Natural killer cell (primary cell): ENCODE data around the gene GNB5. TPM values are rescaled to one million over a fixed set of nuclear protein-coding genes. Genes with fewer than 3 reads are reported as not detected.
A peak's percentile ranks its signal among the peaks of the same experiment; 100 is the strongest.

Experiments used
- ATAC-seq, 3 donors: fragments of 150-1000 bp in 2 of 3; fragments of 200-7000 bp in 1 of 3; cut with Tn5 transposase; 1 replicate in 1 of 3; 2 replicates in 2 of 3; pipeline ENCODE4 v1.10.0; 2021; ENCODE audit warnings: mild to moderate bottlenecking in 2 of 3, moderate library complexity in 2 of 3
- DNase-seq, 2 donors: peaks; one replicate each; pipeline versions ENCODE4 v3.0.0 to v3.0.0-alpha.2; 2013 to 2021; ENCODE audit warnings: mixed read lengths in 1 of 2
- H3K27ac ChIP-seq: one replicate; pipeline ENCODE4 v1.5.1; 2013; ENCODE audit warnings: mild to moderate bottlenecking, low read length
- H3K27me3 ChIP-seq: one replicate; pipeline ENCODE4 v1.6.1; 2013; ENCODE audit warnings: low read length; ENCODE audit not compliant: control insufficient read depth, insufficient read depth
- H3K36me3 ChIP-seq: one replicate; pipeline ENCODE4 v1.6.1; 2013; ENCODE audit warnings: low read length; ENCODE audit not compliant: control insufficient read depth, insufficient read depth
- H3K4me1 ChIP-seq: one replicate; pipeline ENCODE4 v1.6.1; 2013; ENCODE audit warnings: low read length; ENCODE audit not compliant: control insufficient read depth, insufficient read depth
- H3K4me3 ChIP-seq: one replicate; pipeline ENCODE4 v1.5.1; 2013; ENCODE audit warnings: low read length
- H3K9me3 ChIP-seq: one replicate; pipeline ENCODE4 v1.6.1; 2013; ENCODE audit warnings: low read length; ENCODE audit not compliant: control insufficient read depth, insufficient read depth
- H3K27ac Mint-ChIP-seq, 2 donors: one replicate each; pipeline ENCODE4 v1.8.0; 2022; ENCODE audit warnings: mild to moderate bottlenecking in 2 of 2, mixed read lengths in 2 of 2, moderate library complexity in 1 of 2
- H3K27me3 Mint-ChIP-seq, 2 donors: one replicate each; pipeline ENCODE4 v1.8.0; 2022; ENCODE audit warnings: low read depth in 2 of 2, mixed read lengths in 2 of 2
- H3K36me3 Mint-ChIP-seq: one replicate; pipeline ENCODE4 v1.8.0; 2022; ENCODE audit warnings: mixed read lengths
- H3K4me1 Mint-ChIP-seq, 2 donors: one replicate each; pipeline ENCODE4 v1.8.0; 2022; ENCODE audit warnings: mixed read lengths in 2 of 2
- H3K4me3 Mint-ChIP-seq: one replicate; pipeline ENCODE4 v1.8.0; 2022; ENCODE audit warnings: mild to moderate bottlenecking, moderate library complexity, mixed read lengths
- H3K9me3 Mint-ChIP-seq, 2 donors: one replicate each; pipeline ENCODE4 v1.8.0; 2022; ENCODE audit warnings: mixed read lengths in 2 of 2
- WGBS: methylation state at CpG from one replicate; pipeline ENCODE4 v1.1.7; 2013; ENCODE audit warnings: missing lambda C conversion rate; ENCODE audit not compliant: insufficient coverage; 5-methylcytosine and 5-hydroxymethylcytosine counted together
- intact Hi-C: fragments of 100-400 bp; cut with micrococcal nuclease; formaldehyde crosslinking; loops from one replicate; pipeline ENCODE4 v1.14.2; 2022
- total RNA-seq, 4 donors: library from RNA; stranded (reverse); fragments of 120-200 nt in 1 of 4; gene quantifications; one replicate each; pipeline versions ENCODE4 v1.2.3 to v1.2.4, GENCODE V29; 2013 to 2022
- TF ChIP-seq, protein P1 (sequence below): fragments of 200-600 bp; IDR thresholded peaks from one replicate; pipeline ENCODE4 v1.8.0; 2022; ENCODE audit warnings: antibody characterized with exemption

GNB5 gene
- total RNA-seq, 3 donors from 2014 or later (not counting 1 experiment from before 2014, with no cell fraction given): 22.5 to 31.3 (median 23.0) TPM

- no peak for DNase-seq
- TF ChIP-seq, protein P1, sequence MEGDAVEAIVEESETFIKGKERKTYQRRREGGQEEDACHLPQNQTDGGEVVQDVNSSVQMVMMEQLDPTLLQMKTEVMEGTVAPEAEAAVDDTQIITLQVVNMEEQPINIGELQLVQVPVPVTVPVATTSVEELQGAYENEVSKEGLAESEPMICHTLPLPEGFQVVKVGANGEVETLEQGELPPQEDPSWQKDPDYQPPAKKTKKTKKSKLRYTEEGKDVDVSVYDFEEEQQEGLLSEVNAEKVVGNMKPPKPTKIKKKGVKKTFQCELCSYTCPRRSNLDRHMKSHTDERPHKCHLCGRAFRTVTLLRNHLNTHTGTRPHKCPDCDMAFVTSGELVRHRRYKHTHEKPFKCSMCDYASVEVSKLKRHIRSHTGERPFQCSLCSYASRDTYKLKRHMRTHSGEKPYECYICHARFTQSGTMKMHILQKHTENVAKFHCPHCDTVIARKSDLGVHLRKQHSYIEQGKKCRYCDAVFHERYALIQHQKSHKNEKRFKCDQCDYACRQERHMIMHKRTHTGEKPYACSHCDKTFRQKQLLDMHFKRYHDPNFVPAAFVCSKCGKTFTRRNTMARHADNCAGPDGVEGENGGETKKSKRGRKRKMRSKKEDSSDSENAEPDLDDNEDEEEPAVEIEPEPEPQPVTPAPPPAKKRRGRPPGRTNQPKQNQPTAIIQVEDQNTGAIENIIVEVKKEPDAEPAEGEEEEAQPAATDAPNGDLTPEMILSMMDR: no peak
- Mint-ChIP-seq H3K36me3 (no peaks in the 10 kb centered on the region), H3K27ac (no peak overlapping the region), H3K4me3 (no peak overlapping the region), H3K9me3 (no peaks in the 10 kb centered on the region), H3K4me1 (peaks cover 18 to 30% of the 10 kb centered on the region in 2 donors), H3K27me3 (peaks cover 23 to 37% of the 10 kb centered on the region in 2 donors)
- peaks cover 17% of the 10 kb centered on the region for H3K4me1 ChIP-seq
- intact Hi-C loops: no loop called here
- no peak for ATAC-seq
- no peaks in the 10 kb centered on the region for H3K9me3 ChIP-seq
- H3K27ac ChIP-seq: no peak overlapping the region
- no peaks in the 10 kb centered on the region for H3K36me3 ChIP-seq
- no peak overlapping the region for H3K4me3 ChIP-seq
- no peaks in the 10 kb centered on the region for H3K27me3 ChIP-seq
- WGBS: 89% methylated on average over 5 of the region's 5 CpGs
Measured at GRCh38 chr15:52080031-52080430, 111.2 kb downstream of the GNB5 start.

- H3K36me3 ChIP-seq: no peaks in the 10 kb centered on the region
- peak; percentile 54 to 83 (median 77) for ATAC-seq
- H3K4me1 ChIP-seq: peaks cover 17% of the 10 kb centered on the region
- no peaks in the 10 kb centered on the region for H3K27me3 ChIP-seq
- no peak overlapping the region for H3K4me3 Mint-ChIP-seq
- no peaks in the 10 kb centered on the region for H3K36me3 Mint-ChIP-seq
- H3K27ac ChIP-seq: no peak overlapping the region
- peak; percentile 63 to 88 for DNase-seq
- H3K4me3 ChIP-seq: no peak overlapping the region
- 55% methylated on average over 10 of the region's 13 CpGs for WGBS
- TF ChIP-seq, protein P1: peak; percentile 80
- H3K9me3 ChIP-seq: no peaks in the 10 kb centered on the region
- peaks cover 18 to 30% of the 10 kb centered on the region in 2 donors for H3K4me1 Mint-ChIP-seq
- intact Hi-C loops: loop anchor here (1.0 kb wide), 1 partner anchor 97 kb away; no protein-coding TSS in a partner anchor
- peaks cover 23 to 37% of the 10 kb centered on the region in 2 donors for H3K27me3 Mint-ChIP-seq
- H3K27ac Mint-ChIP-seq: no peak overlapping the region
- H3K9me3 Mint-ChIP-seq: no peaks in the 10 kb centered on the region
Measured at GRCh38 chr15:52078876-52079700, 112.1 kb downstream of the GNB5 start.

GRCh38 chr15:52078197-52078875 lies 112.9 kb downstream of the GNB5 start:
- ATAC-seq: no peak
- Mint-ChIP-seq H3K4me1 (peaks cover 13 to 25% of the 10 kb centered on the region in 2 donors), H3K27me3 (peaks cover 17 to 30% of the 10 kb centered on the region in 2 donors), H3K36me3 (no peaks in the 10 kb centered on the region), H3K4me3 (no peak overlapping the region), H3K9me3 (no peaks in the 10 kb centered on the region), H3K27ac (no peak overlapping the region)
- no peaks in the 10 kb centered on the region for H3K27me3 ChIP-seq
- no peak overlapping the region for H3K4me3 ChIP-seq
- no peak overlapping the region for H3K27ac ChIP-seq
- peaks cover 17% of the 10 kb centered on the region for H3K4me1 ChIP-seq
- H3K9me3 ChIP-seq: no peaks in the 10 kb centered on the region
- TF ChIP-seq, protein P1: no peak
- DNase-seq: no peak
- WGBS: 84% methylated on average over 10 of the region's 10 CpGs
- intact Hi-C loops: no loop called here
- H3K36me3 ChIP-seq: no peaks in the 10 kb centered on the region
